HG03520 (cell line): ENCODE measurements around the gene D2HGDH.
"Not testable (repeated sequence)": the region's sequence is repeated elsewhere in the genome, so short reads cannot be mapped to it uniquely, and the experiment has no call there.

Experiments
- ATAC-seq: cut with Tn5 transposase; IDR thresholded peaks from one replicate; pipeline ENCODE4 v1.9.1; 2021; ENCODE audit warnings: mild to moderate bottlenecking, moderate library complexity; ENCODE audit not compliant: unreplicated experiment

Gene D2HGDH

GRCh38 chr2:241748468-241749256, 14.2 kb downstream of the D2HGDH start:
- no peak for ATAC-seq

GRCh38 chr2:241750076-241750840, 15.8 kb downstream of the D2HGDH start:
- ATAC-seq: no peak

- no peak for ATAC-seq
Observed at GRCh38 chr2:241751152-241751551, 16.7 kb downstream of the D2HGDH start.

- no peak for ATAC-seq
Observed at GRCh38 chr2:241751776-241752175, 17.3 kb downstream of the D2HGDH start.

GRCh38 chr2:241752253-241752652, 17.8 kb downstream of the D2HGDH start:
- no peak for ATAC-seq

GRCh38 chr2:241752689-241753276, 18.4 kb downstream of the D2HGDH start:
- ATAC-seq: no peak

GRCh38 chr2:241753493-241753892, 19.1 kb downstream of the D2HGDH start:
- no peak for ATAC-seq

- no peak for ATAC-seq
Observed at GRCh38 chr2:241754042-241754441, 19.6 kb downstream of the D2HGDH start.

GRCh38 chr2:241755166-241755565, 20.7 kb downstream of the D2HGDH start:
- no peak for ATAC-seq

GRCh38 chr2:241755777-241756176, 21.3 kb downstream of the D2HGDH start:
- ATAC-seq: no peak

- no peak for ATAC-seq
Observed at GRCh38 chr2:241759067-241759807, 24.8 kb downstream of the D2HGDH start.

GRCh38 chr2:241759893-241760292, 25.5 kb downstream of the D2HGDH start:
- not testable (repeated sequence) for ATAC-seq

- no peak for ATAC-seq
Observed at GRCh38 chr2:241760301-241760771, 25.9 kb downstream of the D2HGDH start.

GRCh38 chr2:241762321-241762932, 28.0 kb downstream of the D2HGDH start:
- no peak for ATAC-seq

GRCh38 chr2:241762933-241763369, 28.5 kb downstream of the D2HGDH start:
- ATAC-seq: no peak

- ATAC-seq: no peak
Observed at GRCh38 chr2:241763551-241764274, 29.3 kb downstream of the D2HGDH start.

GRCh38 chr2:241764275-241765241, 30.1 kb downstream of the D2HGDH start:
- no peak for ATAC-seq

- no peak for ATAC-seq
Observed at GRCh38 chr2:241767464-241768250, 33.2 kb downstream of the D2HGDH start.
